Subcutaneous adipose tissue (tissue), 4 donors: ENCODE results near the gene KAT2A. TPM values are rescaled to one million over a fixed set of nuclear protein-coding genes. Genes with fewer than 3 reads are reported as not detected.

Source experiments
- CTCF ChIP-seq: fragments of 450-650 bp; IDR thresholded peaks from one replicate; pipeline ENCODE4 v1.5.1; 2016; ENCODE audit warnings: low read depth, mild to moderate bottlenecking, control low read depth, antibody characterized with exemption, moderate library complexity
- total RNA-seq, 4 donors: library from RNA; depleted of rRNA; stranded (reverse); fragments of >200 nt; gene quantifications; one replicate each; pipeline ENCODE4 v1.1.0, GENCODE V29; 2016

Gene KAT2A
- total RNA-seq, 4 donors from 2014 or later, result 27.2 to 49.9 (median 32.8) TPM

GRCh38 chr17:42092939-42093338, 28.2 kb downstream of the KAT2A start:
- no peak for TF ChIP-seq CTCF

DNA sequence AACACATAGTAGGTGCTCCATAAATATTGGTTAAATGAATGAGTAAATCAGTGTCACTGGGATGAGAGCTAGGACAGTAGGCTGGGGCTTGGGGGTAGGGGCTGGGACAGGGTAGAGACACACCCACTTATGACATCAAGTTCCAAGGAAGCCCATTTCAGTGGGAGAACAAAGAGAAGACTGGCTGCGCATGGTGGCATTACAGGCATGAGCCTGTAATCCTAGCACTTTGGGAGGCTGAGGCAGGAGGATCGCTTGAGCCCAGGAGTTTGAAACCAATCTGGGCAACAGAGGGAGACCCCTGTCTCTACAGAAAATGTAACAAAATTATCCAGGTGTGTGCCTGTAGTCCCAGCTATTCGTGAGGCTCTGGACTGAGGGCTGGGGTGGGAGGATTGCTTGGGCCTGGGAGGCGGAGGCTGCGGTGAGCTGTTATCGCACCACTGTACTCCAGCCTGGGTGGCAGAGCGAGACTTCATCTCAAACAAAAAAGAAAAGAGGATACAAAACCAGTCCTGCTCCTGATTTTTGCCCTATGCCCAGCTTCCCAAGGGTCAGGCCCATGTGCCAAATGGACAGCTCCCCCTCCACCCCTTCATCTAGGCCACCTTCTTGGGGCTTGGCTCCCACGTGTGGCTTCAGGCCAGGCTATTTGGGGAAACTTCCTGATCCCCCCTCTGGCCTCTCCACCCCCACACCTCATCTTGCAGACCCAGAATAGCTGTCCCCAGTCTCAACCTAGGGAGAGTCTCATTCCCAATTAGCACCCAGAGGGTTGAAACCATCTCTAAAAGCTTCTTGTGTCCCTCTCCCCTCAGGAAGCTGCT, 30.0 kb downstream of the KAT2A start:
- TF ChIP-seq CTCF, result no peak

- no peak for TF ChIP-seq CTCF
Measured at GRCh38 chr17:42088736-42089135, 32.4 kb downstream of the KAT2A start.

- TF ChIP-seq CTCF, result no peak
Measured at GRCh38 chr17:42087736-42088705, 33.1 kb downstream of the KAT2A start.

DNA sequence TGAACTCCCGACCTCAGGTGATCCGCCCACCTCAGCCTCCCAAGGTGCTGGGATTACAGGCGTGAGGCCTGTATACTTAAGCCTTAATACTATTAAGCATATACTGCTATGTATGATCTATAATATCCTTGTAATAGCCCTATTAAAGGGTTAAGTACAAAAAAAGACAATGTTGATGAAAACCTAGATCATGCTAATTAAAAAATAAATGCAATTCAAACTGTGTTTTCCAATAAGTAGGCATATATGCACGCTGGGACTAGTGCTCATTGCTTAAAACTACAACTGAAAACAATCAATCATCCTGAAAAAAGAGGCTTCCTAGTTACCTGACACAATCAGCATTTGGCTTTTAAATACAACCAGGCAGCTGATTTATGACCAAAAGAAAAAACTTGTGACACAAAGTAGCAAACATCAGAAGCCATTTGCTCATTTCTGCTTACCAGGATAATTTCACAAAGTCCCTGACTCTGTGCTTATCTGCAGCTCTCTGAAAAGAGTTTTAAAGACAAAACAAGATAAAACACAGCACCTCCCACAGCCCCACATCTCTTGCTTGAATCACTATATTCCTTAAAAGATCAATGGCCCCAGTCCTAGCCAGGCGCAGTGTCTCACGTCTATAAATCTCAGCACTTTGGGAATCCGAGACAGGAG, 34.0 kb downstream of the KAT2A start:
- TF ChIP-seq CTCF, result no peak

- no peak for TF ChIP-seq CTCF
Measured at GRCh38 chr17:42081516-42082129, 39.5 kb downstream of the KAT2A start.
